Esophagus muscularis mucosa (tissue), 3 donors: ENCODE results near the gene KLF7.

Experiments
- POLR2AphosphoS5 ChIP-seq, 2 donors: sonication (generic); formaldehyde crosslinking; IDR thresholded peaks; one replicate each; pipeline ENCODE4 v1.6.1; 2017; ENCODE audit warnings: antibody characterized with exemption in 2 of 2
- TF ChIP-seq, protein P1 (sequence below), 3 experiments: fragments of 200-600 bp in 2 of 3; fragments of 450-650 bp in 1 of 3; sonication (generic) in 2 of 3; IDR thresholded peaks; one replicate each; pipeline ENCODE4 v1.5.1; 2017 to 2019; ENCODE audit warnings: antibody characterized with exemption in 3 of 3, mild to moderate bottlenecking in 2 of 3, moderate library complexity in 1 of 3

DNA sequence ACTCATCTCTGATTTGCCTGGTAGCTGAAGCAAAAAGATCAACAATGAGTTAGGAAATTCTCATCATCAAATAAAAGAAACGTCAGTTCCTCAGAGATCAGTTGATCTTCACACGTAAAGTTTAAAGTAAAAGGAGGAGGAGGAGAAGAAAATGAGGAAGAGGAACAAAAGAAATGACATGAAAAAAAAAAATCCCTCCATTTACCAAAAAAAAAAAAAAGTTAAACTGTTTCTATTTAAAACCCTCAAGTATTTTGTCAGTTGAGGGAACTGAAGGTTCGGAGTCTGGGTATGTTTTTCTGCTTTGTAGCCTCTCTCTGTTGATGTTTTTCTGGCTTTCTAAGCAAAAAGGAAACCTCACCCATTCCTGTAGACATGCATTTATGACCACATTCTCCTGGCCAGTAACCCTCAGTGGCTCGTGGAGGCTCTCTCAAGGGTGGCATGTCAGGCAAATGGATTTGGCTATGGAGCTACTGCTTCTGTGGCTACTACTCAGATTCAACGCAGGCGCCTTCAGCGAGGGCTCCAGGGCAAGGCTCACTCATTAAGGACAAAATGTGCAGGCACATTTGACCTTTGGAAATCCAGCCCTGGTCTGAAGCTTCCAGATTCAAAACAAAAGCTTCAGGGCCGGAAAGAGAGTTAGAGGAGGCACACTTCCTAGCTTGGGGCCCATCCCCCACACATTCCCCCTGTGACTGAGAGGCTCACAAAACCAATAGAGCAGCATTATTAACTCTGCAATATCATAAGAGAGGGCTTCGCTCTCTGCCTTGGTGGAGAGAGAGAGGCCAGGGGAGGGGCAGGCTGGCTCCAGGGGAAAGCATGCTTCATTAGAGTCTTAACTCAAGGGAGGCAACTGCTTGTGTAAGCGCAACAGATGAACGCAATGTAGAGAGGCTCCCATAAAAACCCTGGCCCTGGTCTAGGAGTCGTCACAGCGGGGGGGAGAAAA, 22.3 kb downstream of the KLF7 start:
- TF ChIP-seq, protein P1, sequence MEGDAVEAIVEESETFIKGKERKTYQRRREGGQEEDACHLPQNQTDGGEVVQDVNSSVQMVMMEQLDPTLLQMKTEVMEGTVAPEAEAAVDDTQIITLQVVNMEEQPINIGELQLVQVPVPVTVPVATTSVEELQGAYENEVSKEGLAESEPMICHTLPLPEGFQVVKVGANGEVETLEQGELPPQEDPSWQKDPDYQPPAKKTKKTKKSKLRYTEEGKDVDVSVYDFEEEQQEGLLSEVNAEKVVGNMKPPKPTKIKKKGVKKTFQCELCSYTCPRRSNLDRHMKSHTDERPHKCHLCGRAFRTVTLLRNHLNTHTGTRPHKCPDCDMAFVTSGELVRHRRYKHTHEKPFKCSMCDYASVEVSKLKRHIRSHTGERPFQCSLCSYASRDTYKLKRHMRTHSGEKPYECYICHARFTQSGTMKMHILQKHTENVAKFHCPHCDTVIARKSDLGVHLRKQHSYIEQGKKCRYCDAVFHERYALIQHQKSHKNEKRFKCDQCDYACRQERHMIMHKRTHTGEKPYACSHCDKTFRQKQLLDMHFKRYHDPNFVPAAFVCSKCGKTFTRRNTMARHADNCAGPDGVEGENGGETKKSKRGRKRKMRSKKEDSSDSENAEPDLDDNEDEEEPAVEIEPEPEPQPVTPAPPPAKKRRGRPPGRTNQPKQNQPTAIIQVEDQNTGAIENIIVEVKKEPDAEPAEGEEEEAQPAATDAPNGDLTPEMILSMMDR (IDR thresholded peaks at IDR 0.05), result no peak
- TF ChIP-seq POLR2AphosphoS5 (IDR thresholded peaks at IDR 0.05), result peak; percentile 80 to 84
